Neural progenitor cell (in vitro differentiated cells): ENCODE data around the gene CELA1.

Experiments used
- CTCF ChIP-seq: fragments of 200-600 bp; sonication (generic); IDR thresholded peaks from 2 replicates; pipeline ENCODE4 v1.5.1; 2017; ENCODE audit warnings: antibody characterized with exemption, mild to moderate bottlenecking
- EZH2 ChIP-seq: fragments of 200-600 bp; sonication (generic); IDR thresholded peaks from 2 replicates; pipeline ENCODE4 v1.6.1; 2017; ENCODE audit warnings: antibody characterized with exemption, mild to moderate bottlenecking, moderate library complexity
- EZH2phosphoT487 ChIP-seq: fragments of 200-600 bp; sonication (generic); IDR thresholded peaks from 2 replicates; pipeline ENCODE4 v1.6.1; 2017; ENCODE audit warnings: antibody characterized with exemption

- TF ChIP-seq CTCF = no peak
- TF ChIP-seq EZH2 = no peak
- no peak for TF ChIP-seq EZH2phosphoT487
Observed at GRCh38 chr12:51390891-51391282, 44.4 kb upstream of the CELA1 start.
